ENCODE data around the gene STRADA.

- TF ChIP-seq EZH2 (IDR thresholded peaks at IDR 0.05; ENCODE audit: low read length, missing control alignments) = no peak
- TF ChIP-seq CTCF (conservative IDR thresholded peaks at IDR 0.05 in 1 of 2, IDR thresholded peaks at IDR 0.05 in 1 of 2; ENCODE audit: low read depth in 1 of 2, low read length in 2 of 2) = no peak
These were observed 39.3 kb upstream of the STRADA start for GRCh38 chr17:63780928-63781327.

All from fibroblast of lung (primary cell).